NCI-H1436 (cell line): ENCODE results near the gene THAP3.
"Not testable (repeated sequence)": the region's sequence is repeated elsewhere in the genome, so short reads cannot be mapped to it uniquely, and the experiment has no call there.

Experiments
- DNase-seq: peaks from one replicate; lab custom pipeline; 2025; lab: John Stamatoyannopoulos, UW

The THAP3 gene

GRCh38 chr1:6635161-6635909 is 10.7 kb downstream of the THAP3 start:
- no peak for DNase-seq

- DNase-seq = no peak
These were observed 11.5 kb downstream of the THAP3 start for GRCh38 chr1:6635910-6636760.

DNA sequence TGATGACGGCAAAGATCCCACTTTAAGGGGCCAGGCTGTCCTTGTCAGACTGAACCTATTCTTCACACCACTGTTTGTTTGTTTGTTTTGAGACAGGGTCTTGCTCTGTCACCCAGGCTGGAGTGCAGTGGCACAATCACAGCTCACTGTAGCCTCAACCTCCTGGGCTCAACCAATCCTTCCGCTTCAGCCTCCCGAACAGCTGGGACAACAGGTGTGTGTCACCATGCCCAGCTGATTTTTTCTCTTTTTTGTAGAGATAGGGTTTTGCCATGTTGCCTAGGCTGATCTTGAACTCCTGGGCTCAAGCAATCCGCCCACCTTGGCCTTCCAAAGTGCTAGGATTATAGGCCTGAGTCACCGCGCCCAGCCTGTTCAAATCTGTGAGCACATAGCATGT is 12.1 kb downstream of the THAP3 start:
- DNase-seq = not testable (repeated sequence)

DNA sequence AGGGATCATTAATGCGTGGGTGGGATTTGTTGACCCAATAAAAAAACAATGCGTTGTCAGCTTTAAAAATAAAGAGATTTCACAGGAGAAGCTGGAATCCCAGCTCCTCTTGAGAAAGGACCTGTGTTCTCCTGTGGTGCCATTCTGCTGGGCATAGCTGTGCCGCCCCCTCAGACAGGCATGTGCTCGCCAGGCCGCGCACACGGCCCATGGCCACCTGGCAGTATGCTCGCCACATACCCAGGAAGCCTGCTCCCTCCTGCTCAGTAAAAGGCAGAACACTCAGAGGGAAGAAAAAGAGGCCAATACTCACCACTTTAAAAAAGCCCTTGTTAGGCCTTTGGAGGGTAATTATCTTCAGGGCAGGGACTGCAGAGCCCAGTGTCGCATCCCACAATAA is 13.1 kb downstream of the THAP3 start:
- no peak for DNase-seq

DNA sequence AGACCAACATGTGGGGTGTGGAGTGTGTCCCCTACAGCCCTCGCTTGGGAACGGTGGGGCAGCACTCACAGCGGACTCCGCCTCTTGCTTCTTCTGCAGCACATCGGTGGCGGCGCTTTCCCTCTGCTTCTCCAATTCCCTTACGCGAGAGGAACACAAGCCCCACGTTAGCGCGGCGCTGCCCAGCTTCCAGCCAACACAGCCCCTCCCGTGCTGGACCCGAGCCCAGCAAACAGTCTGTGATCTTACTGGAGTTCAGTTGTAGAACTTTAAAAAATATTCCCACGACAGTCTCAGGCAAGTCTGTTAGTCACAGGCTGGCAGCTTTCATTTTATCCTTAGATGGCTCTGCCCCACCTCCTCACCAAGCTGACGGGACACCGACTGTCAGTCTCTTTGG is 13.6 kb downstream of the THAP3 start:
- DNase-seq = no peak

GRCh38 chr1:6640867-6641266 is 16.2 kb downstream of the THAP3 start:
- DNase-seq = not testable (repeated sequence)

- DNase-seq = no peak
These were observed 20.4 kb downstream of the THAP3 start for GRCh38 chr1:6645018-6645417.

GRCh38 chr1:6646499-6647148 is 22.0 kb downstream of the THAP3 start:
- peak; percentile 20 for DNase-seq

DNA sequence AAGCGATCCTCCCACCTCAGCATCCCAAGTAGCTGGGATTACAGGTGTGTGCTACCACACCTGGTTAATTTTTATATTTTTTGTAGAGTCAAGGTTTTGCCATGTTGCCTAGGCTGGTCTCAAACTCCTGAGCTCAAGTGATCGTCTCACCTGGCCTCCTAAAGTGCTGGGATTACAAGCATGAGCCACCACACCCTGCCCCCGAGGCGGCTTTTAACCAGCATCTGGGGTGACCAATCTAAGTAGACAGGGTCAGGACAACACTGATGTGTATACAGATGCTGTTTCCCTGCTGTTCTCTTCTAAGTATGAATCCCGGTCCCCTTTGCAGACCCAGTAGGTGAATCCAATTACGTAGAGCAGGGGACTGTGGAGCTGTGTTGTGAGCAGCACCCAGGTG is 23.9 kb downstream of the THAP3 start:
- DNase-seq = no peak

- no peak for DNase-seq
These were observed 27.2 kb downstream of the THAP3 start for GRCh38 chr1:6651909-6652308.

- DNase-seq = no peak
These were observed 28.3 kb downstream of the THAP3 start for GRCh38 chr1:6652986-6653385.

DNA sequence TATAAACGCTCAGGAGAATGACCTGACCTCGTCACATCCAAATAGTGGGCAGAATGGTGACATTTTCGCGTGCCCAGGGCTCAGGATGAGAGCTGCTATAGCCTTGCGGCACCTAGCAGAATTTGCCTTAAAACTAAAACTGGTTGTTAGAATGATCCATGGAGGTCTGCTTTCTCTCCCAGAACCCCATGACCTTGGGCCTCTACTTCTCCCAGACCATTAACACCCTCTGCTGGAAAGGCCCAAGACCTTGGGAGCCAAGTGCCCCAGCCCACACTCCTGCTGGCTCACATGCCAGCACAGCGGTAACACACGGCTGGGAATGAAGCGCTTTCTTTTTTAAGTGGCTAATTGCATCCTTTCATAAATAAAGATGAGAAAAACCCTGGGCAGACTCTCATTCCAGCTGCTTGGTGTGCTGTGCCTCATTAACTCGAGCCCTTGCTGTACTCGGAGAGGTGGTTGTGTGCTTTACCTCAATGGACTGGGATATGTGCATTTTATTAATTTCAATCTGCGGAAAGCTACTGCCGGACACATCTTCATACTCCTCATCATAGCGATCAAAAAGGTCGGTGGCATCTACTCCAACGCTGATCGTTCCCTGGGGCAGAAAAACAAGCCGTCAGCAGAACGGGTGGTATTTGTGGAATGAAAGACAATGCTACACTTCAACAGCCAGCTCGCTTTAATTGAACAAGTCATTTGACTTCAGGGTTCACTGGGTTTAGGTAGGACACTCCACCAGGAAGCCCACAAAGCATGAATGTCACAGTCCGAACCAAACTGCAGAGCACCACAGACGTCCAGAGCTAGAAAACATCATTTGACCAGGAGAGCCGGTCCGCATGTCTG is 29.0 kb downstream of the THAP3 start:
- DNase-seq = no peak

- DNase-seq = no peak
These were observed 32.5 kb downstream of the THAP3 start for GRCh38 chr1:6657138-6657537.

DNA sequence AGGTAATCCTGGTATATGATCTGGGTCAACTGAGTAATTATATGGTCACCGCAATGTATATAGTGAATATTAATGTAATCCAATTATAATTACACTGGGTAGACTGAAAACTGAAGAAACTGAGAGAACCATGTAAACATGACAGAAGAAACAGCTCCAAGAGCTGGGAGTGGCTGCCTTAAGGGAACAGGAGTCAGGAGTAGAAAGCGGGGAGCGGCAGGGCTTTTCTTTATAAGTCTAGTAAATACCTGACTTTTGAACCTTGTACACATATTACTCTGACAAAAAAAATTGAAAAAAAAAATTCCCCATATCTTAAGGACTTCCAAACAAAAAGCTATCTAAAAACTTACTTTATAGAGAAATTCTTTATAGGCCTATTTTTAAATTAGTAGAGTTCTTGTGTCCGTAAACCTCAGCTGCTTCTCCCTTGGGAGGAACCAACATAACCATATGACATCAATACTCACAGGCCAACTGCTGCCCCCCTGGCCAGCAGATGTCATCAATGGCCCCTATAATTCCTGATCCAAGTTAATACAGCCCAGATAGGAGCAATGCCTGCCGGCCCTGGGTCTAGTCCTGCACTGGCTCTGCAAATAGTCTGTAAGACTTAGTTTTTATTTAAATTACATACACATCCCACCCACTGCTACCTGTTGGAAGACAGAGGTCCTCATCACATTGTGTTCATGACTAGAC is 33.8 kb downstream of the THAP3 start:
- DNase-seq = no peak

GRCh38 chr1:6660415-6661049 is 35.9 kb downstream of the THAP3 start:
- DNase-seq = no peak

DNA sequence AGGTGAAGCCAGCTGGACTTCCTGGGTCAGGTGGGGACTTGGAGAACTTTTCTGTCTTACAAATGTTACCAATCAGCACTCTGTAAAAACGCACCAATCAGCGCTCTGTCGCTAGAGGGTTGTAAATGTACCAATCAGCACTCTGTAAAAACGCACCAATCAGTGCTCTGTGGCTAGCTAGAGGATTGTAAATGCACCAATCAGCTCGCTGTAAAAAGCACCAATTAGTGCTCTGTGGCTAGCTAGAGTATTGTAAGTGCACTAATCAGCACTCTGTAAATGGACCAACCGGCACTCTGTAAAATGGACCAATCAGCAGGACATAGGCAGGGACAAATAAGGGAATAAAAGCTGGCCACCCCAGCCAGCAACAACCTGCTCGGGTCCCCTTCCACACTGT is 37.8 kb downstream of the THAP3 start:
- not testable (repeated sequence) for DNase-seq

DNA sequence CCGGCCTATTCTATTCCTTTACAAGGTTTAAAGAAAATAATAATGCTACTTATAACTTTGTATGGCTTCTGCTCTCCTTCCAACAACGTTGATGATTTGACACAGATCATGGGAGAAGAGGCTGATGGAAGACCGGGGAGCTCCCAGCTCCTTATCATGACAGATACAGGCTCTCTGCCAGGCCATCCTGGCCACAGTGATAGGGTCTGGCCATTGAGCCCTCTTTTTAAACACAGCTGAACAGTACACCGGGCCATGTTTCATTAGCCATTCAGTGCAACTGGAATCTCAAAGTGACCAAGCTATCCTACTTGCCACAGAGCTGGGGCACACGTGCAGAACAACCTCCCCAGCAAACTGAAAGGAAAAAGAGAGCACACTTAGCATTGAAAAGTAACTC is 42.0 kb downstream of the THAP3 start:
- DNase-seq = no peak

- DNase-seq = no peak
These were observed 42.5 kb downstream of the THAP3 start for GRCh38 chr1:6667139-6667538.

- DNase-seq = no peak
These were observed 43.8 kb downstream of the THAP3 start for GRCh38 chr1:6668503-6668902.

GRCh38 chr1:6672558-6672957 is 47.9 kb downstream of the THAP3 start:
- no peak for DNase-seq
